K562 (cell line): ENCODE results near the gene C21orf58. TPM values are rescaled to one million over a fixed set of nuclear protein-coding genes. Genes with fewer than 3 reads are reported as not detected.

Experiments
- ATAC-seq: fragments of 200-7000 bp; cut with Tn5 transposase; 3 replicates; pipeline ENCODE4 v1.9.1; 2020; ENCODE audit warnings: moderate library complexity
- BruUV-seq: library from RNA; stranded (reverse); fragments of 400-500 nt; replicated peaks from 2 replicates; lab custom pipeline; 2021; lab: Mats Ljungman, UMichigan
- CTCF ChIA-PET: fragments of 300-600 bp; formaldehyde crosslinking; extraction: SDS; loops from one replicate; lab custom pipeline; 2021; ENCODE audit warnings: low intra/inter-chr PET ratio; lab: Yijun Ruan, JAX
- POLR2A ChIA-PET: fragments of 300-600, 350-650 bp; sonication (Branson Sonifier 250); formaldehyde crosslinking; extraction: SDS; loops from one replicate; lab custom pipeline; 2021; ENCODE audit warnings: antibody characterized with exemption, inconsistent platforms; lab: Yijun Ruan, JAX
- DNase-seq, 4 experiments: peaks; one replicate each; pipeline versions ENCODE4 v3.0.0 to v3.0.0-alpha.2; 2011 to 2018; ENCODE audit warnings: low spot score in 3 of 4, mixed read lengths in 3 of 4; ENCODE audit errors: extremely low read depth in 1 of 4
- FAIRE-seq: peaks from 2 replicates; lab custom pipeline; 2011; peaks lifted over from hg19 to GRCh38; lab: Jason Lieb, UNC
- H2AFZ ChIP-seq: 2 replicates; pipeline ENCODE4 v1.6.0; 2011; ENCODE audit warnings: low read depth, low read length, control low read depth, inconsistent platforms
- H3K27ac ChIP-seq: fragments of 200-600 bp; 3 replicates; pipeline ENCODE4 v1.8.0; 2011; ENCODE audit warnings: low read depth, mild to moderate bottlenecking, control low read depth, inconsistent platforms, low read length, moderate library complexity, mixed read lengths; ENCODE audit errors: extremely low read depth
- H3K27me3 ChIP-seq, 2 experiments: fragments of 300-600 bp in 1 of 2; 2 replicates in 1 of 2; 3 replicates in 1 of 2; pipeline versions ENCODE4 v1.6.0 to v1.8.0; 2011; ENCODE audit warnings: inconsistent platforms in 2 of 2, low read length in 2 of 2, mild to moderate bottlenecking in 1 of 2, mixed read lengths in 1 of 2, moderate library complexity in 1 of 2; ENCODE audit not compliant: control insufficient read depth in 2 of 2, insufficient read depth in 2 of 2
- H3K36me3 ChIP-seq: fragments of 300-600 bp; 3 replicates; pipeline ENCODE4 v1.8.0; 2011; ENCODE audit warnings: mild to moderate bottlenecking, low read length, inconsistent platforms; ENCODE audit not compliant: control insufficient read depth, insufficient read depth
- H3K4me1 ChIP-seq, 2 experiments: fragments of 200-600 bp in 1 of 2; replicated peaks in 1 of 2; 2 replicates in 1 of 2; 3 replicates in 1 of 2; pipeline versions ENCODE4 v1.5.1 to v1.8.0; 2011; ENCODE audit warnings: inconsistent platforms in 2 of 2, low read length in 2 of 2, mild to moderate bottlenecking in 1 of 2, mixed read lengths in 1 of 2, moderate library complexity in 1 of 2; ENCODE audit not compliant: control insufficient read depth in 2 of 2, insufficient read depth in 2 of 2
- H3K4me2 ChIP-seq: 2 replicates; pipeline ENCODE4 v1.6.1; 2011; ENCODE audit warnings: low read length, control low read depth, inconsistent platforms, mixed read lengths; ENCODE audit not compliant: insufficient read depth
- H3K4me3 ChIP-seq: fragments of 200-600 bp; sonication (generic), shearing (Covaris generic); 2 replicates; pipeline ENCODE4 v1.5.1; 2016; ENCODE audit warnings: control low read depth, inconsistent platforms
- H3K79me2 ChIP-seq: fragments of 200-600 bp; 3 replicates; pipeline ENCODE4 v1.8.0; 2011; ENCODE audit warnings: low read length, inconsistent platforms; ENCODE audit not compliant: control insufficient read depth, insufficient read depth
- H3K9ac ChIP-seq, 2 experiments: 2 replicates each; pipeline versions ENCODE4 v1.6.0 to v1.6.1; 2011; ENCODE audit warnings: low read depth in 2 of 2, low read length in 2 of 2, control low read depth in 1 of 2, inconsistent platforms in 1 of 2, mild to moderate bottlenecking in 1 of 2, mixed read lengths in 1 of 2; ENCODE audit not compliant: insufficient read depth in 1 of 2
- H3K9me1 ChIP-seq: one replicate; pipeline ENCODE4 v1.6.0; 2011; ENCODE audit warnings: inconsistent platforms, mild to moderate bottlenecking, low read length, moderate library complexity; ENCODE audit not compliant: control insufficient read depth, insufficient read depth
- H3K9me3 ChIP-seq: replicated peaks from 2 replicates; pipeline ENCODE4 v1.5.1; 2011; ENCODE audit warnings: low read depth, low read length, inconsistent platforms; ENCODE audit not compliant: control insufficient read depth, insufficient read depth
- H4K20me1 ChIP-seq: replicated peaks from 2 replicates; pipeline ENCODE4 v1.6.1; 2011; ENCODE audit warnings: low read length, inconsistent platforms, mixed read lengths; ENCODE audit not compliant: control insufficient read depth, insufficient read depth
- ETV6 ChIP-seq, 3 experiments: fragments of 150-350 bp in 1 of 3; sonication (generic) in 1 of 3; formaldehyde crosslinking in 1 of 3; IDR thresholded peaks; 2 replicates each; pipeline versions ENCODE4 v1.6.1 to v1.8.0; 2014 to 2022; ENCODE audit warnings: borderline replicate concordance in 2 of 3, low read depth in 2 of 3, antibody characterized with exemption in 1 of 3, low read length in 1 of 3, mild to moderate bottlenecking in 1 of 3, missing genetic modification reagents in 1 of 3
- PPARD ChIP-seq: fragments of 250-450 bp; sonication (Bioruptor Pico); IDR thresholded peaks from 2 replicates; pipeline ENCODE4 v1.8.0; 2022; ENCODE audit warnings: inconsistent platforms, mild to moderate bottlenecking, moderate library complexity
- RBFOX2 ChIP-seq: fragments of 200-400 bp; formaldehyde crosslinking; IDR thresholded peaks from 2 replicates; pipeline ENCODE4 v1.6.1; 2017; ENCODE audit warnings: low read depth, mild to moderate bottlenecking, low read length, moderate library complexity
- ZBTB33 ChIP-seq: sonication (generic); formaldehyde crosslinking; IDR thresholded peaks from 2 replicates; pipeline ENCODE4 v1.8.1; 2023; ENCODE audit warnings: mild to moderate bottlenecking, missing genetic modification reagents
- ZNF644 ChIP-seq: fragments of 200-800 bp; sonication (Bioruptor generic); IDR thresholded peaks from 2 replicates; pipeline ENCODE4 v1.6.1; 2016; ENCODE audit warnings: low read depth, missing genetic modification characterization, missing compliant biosample characterization
- WGBS: fragments of 100-300 bp; shearing (Covaris generic); methylation state at CpG from one replicate; pipeline ENCODE4 v1.1.6; 2016; ENCODE audit warnings: low coverage, mixed read lengths; ENCODE audit not compliant: insufficient coverage; ENCODE audit errors: missing lambda C conversion rate; 5-methylcytosine and 5-hydroxymethylcytosine counted together
- in situ Hi-C: fragments of 300-500 bp; cut with MboI; formaldehyde crosslinking; loops from 4 replicates; pipeline ENCODE4 v1.15.0; 2018; ENCODE audit warnings: inconsistent platforms, mixed read lengths
- intact Hi-C: fragments of 100-400 bp; cut with micrococcal nuclease; formaldehyde crosslinking; loops from 2 replicates; pipeline ENCODE4 v1.14.2; 2022
- polyA plus RNA-seq, 8 experiments: library from polyadenylated mRNA; depleted of rRNA in 4 of 8; stranded (reverse) in 5 of 8; unstranded in 3 of 8; fragments of >200 nt; fragmentation: Nextera tagmentation in 2 of 8; fragmentation: Illumina TruSeq in 1 of 8; extraction: Ambion mirVana in 2 of 8; extraction: Trizol in 1 of 8; gene quantifications; 2 replicates each; pipeline versions ENCODE4 v1.2.1 to v1.2.3, GENCODE V29; 2011 to 2014; ENCODE audit warnings: inconsistent platforms in 1 of 8, missing spikeins in 1 of 8
- total RNA-seq, 7 experiments: library from RNA; depleted of rRNA in 6 of 7; stranded (reverse); fragments of >200 nt in 6 of 7; fragmentation: Illumina TruSeq in 2 of 7; extraction: Trizol in 2 of 7; gene quantifications; 2 replicates each; pipeline versions ENCODE4 v1.2.1 to v1.2.3, GENCODE V29; 2011 to 2021; ENCODE audit warnings: low replicate concordance in 1 of 7

The C21orf58 gene
- total and polyA plus RNA-seq, 9 of the 15 experiments (the other 6 are each of a cell fraction or from before 2014, with no cell fraction given), result 1.2 to 30.5 (median 12.4) TPM

DNA sequence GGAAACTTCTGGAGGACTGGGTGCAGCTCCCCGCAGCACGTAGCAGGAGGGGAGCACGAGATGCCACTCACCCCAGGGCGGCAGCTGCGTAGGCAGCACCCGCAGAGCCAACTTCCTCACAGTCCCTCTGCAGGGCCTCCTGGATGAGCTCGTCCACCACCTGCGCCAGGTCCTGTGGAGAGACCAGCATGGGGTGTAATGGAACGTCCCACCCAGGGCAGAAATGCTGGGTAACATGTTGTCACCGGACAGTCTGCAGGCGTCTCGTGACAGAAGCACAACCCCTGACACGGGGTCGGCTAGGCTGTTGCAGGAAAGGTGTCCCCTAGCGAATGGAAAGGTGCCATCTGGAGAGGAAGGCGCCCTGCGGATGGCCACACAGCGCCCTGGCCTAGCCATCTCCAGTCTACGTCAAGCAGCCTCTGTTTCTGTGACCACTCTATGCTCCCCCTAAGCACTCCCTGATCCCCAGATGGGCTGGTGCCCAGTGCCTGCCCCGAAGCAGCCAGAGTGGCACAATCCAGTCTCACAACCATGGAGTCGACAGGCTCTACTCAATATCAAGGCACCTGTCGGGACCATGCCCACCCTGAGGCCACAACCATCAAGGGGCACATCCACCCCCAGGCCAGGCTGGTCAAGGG lies 59.5 kb downstream of the C21orf58 start:
- FAIRE-seq (no peak), ATAC-seq (no peak)

DNA sequence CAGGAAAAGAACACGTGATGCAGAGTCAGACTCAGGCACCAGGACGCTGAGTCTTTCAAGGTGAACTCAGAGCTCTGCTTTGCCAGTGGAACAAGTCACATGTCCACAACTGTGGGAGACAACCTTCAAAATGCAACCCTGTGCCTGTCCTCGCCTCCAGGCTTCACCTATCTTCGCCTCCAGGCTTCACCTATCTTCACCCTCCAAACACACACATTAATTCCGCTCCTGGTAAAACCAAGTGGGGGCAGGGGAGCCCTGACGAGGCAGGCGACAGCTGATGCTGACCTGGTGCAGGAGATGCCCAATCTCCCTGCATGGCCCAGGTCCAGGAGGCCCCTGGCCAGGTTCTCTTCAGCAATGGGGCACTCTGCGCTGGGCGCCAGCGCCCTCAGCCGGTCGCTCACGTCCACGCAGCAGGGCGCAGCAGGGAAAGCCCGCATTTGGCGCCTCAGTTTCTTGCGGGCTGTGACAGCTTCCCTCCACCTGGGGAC lies 67.1 kb downstream of the C21orf58 start:
- ATAC-seq (no peak), DNase-seq (no peak), FAIRE-seq (no peak)
- H4K20me1 ChIP-seq, result no peaks in the 10 kb centered on the region
- H3K4me1 ChIP-seq, result peaks cover 5 to 11% of the 10 kb centered on the region in 2 experiments; a peak in 3 of 5 replicates
- no peak overlapping the region for H2AFZ ChIP-seq
- intact Hi-C loops, result no loop called here
- no peak overlapping the region for H3K9ac ChIP-seq
- no peak overlapping the region for H3K4me3 ChIP-seq
- no peak overlapping the region for H3K4me2 ChIP-seq
- ChIA-PET CTCF (no interaction called here), POLR2A (interaction anchor here (0.8 kb wide), 1 partner anchor 27 kb away, joined by 3 read pairs; no protein-coding TSS in a partner anchor)
- H3K36me3 ChIP-seq, result peaks cover 94% of the 10 kb centered on the region
- no peaks in the 10 kb centered on the region for H3K79me2 ChIP-seq
- no peak overlapping the region for H3K27ac ChIP-seq
- no TSS peak for BruUV-seq
- WGBS, result 95% methylated on average over 18 of the region's 18 CpGs
- H3K9me3 ChIP-seq, result no peaks in the 10 kb centered on the region
- no peaks in the 10 kb centered on the region for H3K9me1 ChIP-seq
- in situ Hi-C loops, result no loop called here
- H3K27me3 ChIP-seq, result no peaks in the 10 kb centered on the region; a peak in 1 of 5 replicates
- peak; percentile 54 for TF ChIP-seq ZBTB33 (CRISPR knock-in tag)

More for the DNA sequence above, 59.5 kb downstream of the C21orf58 start:
- in situ Hi-C loops, result no loop called here
- no TSS peak for BruUV-seq
- H3K79me2 ChIP-seq, result no peaks in the 10 kb centered on the region
- H3K36me3 ChIP-seq, result peaks cover 87% of the 10 kb centered on the region
- CTCF ChIA-PET, result no interaction called here
- H3K9ac ChIP-seq, result peak overlapping the region in 1 of 2 experiments; percentile 29; a peak in 1 of 4 replicates
- intact Hi-C loops, result no loop called here
- peaks cover 7% of the 10 kb centered on the region for H3K9me1 ChIP-seq
- no peak overlapping the region for H2AFZ ChIP-seq
- H3K9me3 ChIP-seq, result no peaks in the 10 kb centered on the region
- no peak for TF ChIP-seq ETV6 (IDR thresholded peaks at IDR 0.05; ENCODE audit: borderline replicate concordance in 1 of 2, low read depth in 2 of 2, low read length in 1 of 2)
- TF ChIP-seq ETV6 (CRISPR knock-in tag; IDR thresholded peaks at IDR 0.05; ENCODE audit: borderline replicate concordance), result no peak
- TF ChIP-seq PPARD (CRISPR knock-in tag), result no peak
- TF ChIP-seq ZNF644 (tag), result no peak
- TF ChIP-seq RBFOX2, result 0 out of 2 replicates have a peak, but pooled peaks have one; percentile 37
- TF ChIP-seq, all 486 proteins: peak for 1
- Histone ChIP-seq H3K4me3 (no peak overlapping the region), H3K4me1 (peaks cover 0 to 22% of the 10 kb centered on the region in 2 experiments; a peak in 3 of 5 replicates), H4K20me1 (0 out of 2 replicates have a peak, but pooled peaks cover 8% of the 10 kb centered on the region), H3K4me2 (no peak overlapping the region), H3K27me3 (no peaks in the 10 kb centered on the region; a peak in 1 of 5 replicates), H3K27ac (no peak overlapping the region)
- DNase-seq, result no peak
- POLR2A ChIA-PET, result interaction anchor here (0.6 to 1.9 kb wide), 2 partner anchors 11 to 29 kb away, joined by 3 to 5 read pairs; no protein-coding TSS in a partner anchor
- 93% methylated on average over 22 of the region's 22 CpGs for WGBS
